ENCODE data around the gene BRPF1.

The BRPF1 gene

GRCh38 chr3:9703240-9703639 is 28.3 kb upstream of the BRPF1 start:
- H3K36me3 ChIP-seq (ENCODE audit: insufficient read depth, low read length) = peaks cover 26% of the 10 kb centered on the region
- peaks cover 11% of the 10 kb centered on the region for H3K4me1 ChIP-seq (ENCODE audit: insufficient read depth, low read length)
- H3K9ac ChIP-seq (ENCODE audit: low read length) = no peak overlapping the region
- no peak overlapping the region for H3K4me3 ChIP-seq (ENCODE audit: low read depth in 1 of 2, low read length in 2 of 2)
- no peak overlapping the region for H3K27ac ChIP-seq (ENCODE audit: low read depth, low read length)
- no peaks in the 10 kb centered on the region for H3K9me3 ChIP-seq (ENCODE audit: low read length)
- H3K27me3 ChIP-seq (ENCODE audit: control insufficient read depth in 1 of 2, insufficient read depth in 2 of 2, low read length in 2 of 2) = peaks cover 13 to 14% of the 10 kb centered on the region in 2 donors

- Histone ChIP-seq H3K4me3 (ENCODE audit: low read depth in 1 of 2, low read length in 2 of 2) (peak within 1 kb of the TSS in 1 of 2 donors; percentile 45), H3K9me3 (ENCODE audit: low read length) (no peaks in the 10 kb centered on the region), H3K36me3 (ENCODE audit: insufficient read depth, low read length) (peaks cover 23% of the 10 kb centered on the region), H3K9ac (ENCODE audit: low read length) (no peak within 1 kb of the TSS), H3K27me3 (ENCODE audit: control insufficient read depth in 1 of 2, insufficient read depth in 2 of 2, low read length in 2 of 2) (peaks cover 13 to 14% of the 10 kb centered on the region in 2 donors), H3K4me1 (ENCODE audit: insufficient read depth, low read length) (peaks cover 11% of the 10 kb centered on the region), H3K27ac (ENCODE audit: low read depth, low read length) (no peak within 1 kb of the TSS)
Observed at GRCh38 chr3:9703736-9704346, 27.7 kb upstream of the BRPF1 start, which contains the start of gene CPNE9. Gene CPNE9 (plus strand): TSS chr3:9703833. CDS start chr3:9703997, 164 bp downstream.

- peaks cover 17% of the 10 kb centered on the region for H3K36me3 ChIP-seq (ENCODE audit: insufficient read depth, low read length)
- H3K4me1 ChIP-seq (ENCODE audit: insufficient read depth, low read length) = peaks cover 11% of the 10 kb centered on the region
- H3K27me3 ChIP-seq (ENCODE audit: control insufficient read depth in 1 of 2, insufficient read depth in 2 of 2, low read length in 2 of 2) = peaks cover 13 to 14% of the 10 kb centered on the region in 2 donors
- no peaks in the 10 kb centered on the region for H3K9me3 ChIP-seq (ENCODE audit: low read length)
- no peak overlapping the region for H3K27ac ChIP-seq (ENCODE audit: low read depth, low read length)
- H3K4me3 ChIP-seq (ENCODE audit: low read depth in 1 of 2, low read length in 2 of 2) = peak overlapping the region in 1 of 2 donors; percentile 45
- H3K9ac ChIP-seq (ENCODE audit: low read length) = no peak overlapping the region
Observed at GRCh38 chr3:9704347-9705322, 26.9 kb upstream of the BRPF1 start.

- no peaks in the 10 kb centered on the region for H3K9me3 ChIP-seq (ENCODE audit: low read length)
Observed at GRCh38 chr3:9710174-9710739, 21.3 kb upstream of the BRPF1 start.

DNA sequence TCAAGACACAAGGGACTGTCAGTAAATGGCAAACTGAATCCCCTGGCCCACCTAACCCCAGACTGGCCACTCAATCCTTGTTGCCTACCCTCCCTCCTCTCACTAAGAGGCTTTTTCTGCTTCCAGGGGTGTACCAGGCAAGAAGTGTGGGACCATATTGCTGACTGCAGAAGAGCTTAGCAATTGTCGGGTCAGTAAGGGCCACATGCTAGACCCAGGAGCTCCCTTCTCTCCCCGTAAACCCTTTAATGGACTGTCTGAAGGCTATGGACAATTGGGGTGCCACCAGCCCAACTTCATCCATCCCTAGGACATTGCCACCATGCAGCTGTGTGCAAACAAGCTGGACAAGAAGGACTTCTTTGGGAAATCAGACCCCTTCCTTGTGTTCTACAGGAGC is 19.1 kb upstream of the BRPF1 start:
- H3K9me3 ChIP-seq (ENCODE audit: low read length) = no peaks in the 10 kb centered on the region
- H3K9ac ChIP-seq (ENCODE audit: low read length) = no peak overlapping the region
- no peak overlapping the region for H3K27ac ChIP-seq (ENCODE audit: low read depth, low read length)
- peaks cover 13% of the 10 kb centered on the region for H3K4me1 ChIP-seq (ENCODE audit: insufficient read depth, low read length)
- no peaks in the 10 kb centered on the region for H3K27me3 ChIP-seq (ENCODE audit: control insufficient read depth in 1 of 2, insufficient read depth in 2 of 2, low read length in 2 of 2)
- H3K4me3 ChIP-seq (ENCODE audit: low read depth in 1 of 2, low read length in 2 of 2) = no peak overlapping the region
- no peaks in the 10 kb centered on the region for H3K36me3 ChIP-seq (ENCODE audit: insufficient read depth, low read length)

More at GRCh38 chr3:9710174-9710739, 21.3 kb upstream of the BRPF1 start:
- Histone ChIP-seq H3K36me3 (ENCODE audit: insufficient read depth, low read length) (no peaks in the 10 kb centered on the region), H3K9ac (ENCODE audit: low read length) (no peak overlapping the region), H3K4me1 (ENCODE audit: insufficient read depth, low read length) (peaks cover 2% of the 10 kb centered on the region), H3K4me3 (ENCODE audit: low read depth in 1 of 2, low read length in 2 of 2) (no peak overlapping the region), H3K27ac (ENCODE audit: low read depth, low read length) (no peak overlapping the region), H3K27me3 (ENCODE audit: control insufficient read depth in 1 of 2, insufficient read depth in 2 of 2, low read length in 2 of 2) (no peaks in the 10 kb centered on the region)

- Histone ChIP-seq H3K9ac (ENCODE audit: low read length) (no peak overlapping the region), H3K27ac (ENCODE audit: low read depth, low read length) (no peak overlapping the region), H3K4me3 (ENCODE audit: low read depth in 1 of 2, low read length in 2 of 2) (no peak overlapping the region), H3K36me3 (ENCODE audit: insufficient read depth, low read length) (no peaks in the 10 kb centered on the region), H3K4me1 (ENCODE audit: insufficient read depth, low read length) (peaks cover 13% of the 10 kb centered on the region), H3K9me3 (ENCODE audit: low read length) (no peaks in the 10 kb centered on the region), H3K27me3 (ENCODE audit: control insufficient read depth in 1 of 2, insufficient read depth in 2 of 2, low read length in 2 of 2) (no peaks in the 10 kb centered on the region)
Observed at GRCh38 chr3:9713142-9713541, 18.4 kb upstream of the BRPF1 start.

- peaks cover 13% of the 10 kb centered on the region for H3K4me1 ChIP-seq (ENCODE audit: insufficient read depth, low read length)
- no peaks in the 10 kb centered on the region for H3K27me3 ChIP-seq (ENCODE audit: control insufficient read depth in 1 of 2, insufficient read depth in 2 of 2, low read length in 2 of 2)
- no peaks in the 10 kb centered on the region for H3K36me3 ChIP-seq (ENCODE audit: insufficient read depth, low read length)
- H3K4me3 ChIP-seq (ENCODE audit: low read depth in 1 of 2, low read length in 2 of 2) = no peak overlapping the region
- H3K9me3 ChIP-seq (ENCODE audit: low read length) = no peaks in the 10 kb centered on the region
- no peak overlapping the region for H3K9ac ChIP-seq (ENCODE audit: low read length)
- no peak overlapping the region for H3K27ac ChIP-seq (ENCODE audit: low read depth, low read length)
Observed at GRCh38 chr3:9715136-9715535, 16.4 kb upstream of the BRPF1 start.

GRCh38 chr3:9715764-9716437 is 15.6 kb upstream of the BRPF1 start:
- H3K27me3 ChIP-seq (ENCODE audit: control insufficient read depth in 1 of 2, insufficient read depth in 2 of 2, low read length in 2 of 2) = no peaks in the 10 kb centered on the region
- no peak overlapping the region for H3K27ac ChIP-seq (ENCODE audit: low read depth, low read length)
- peaks cover 13% of the 10 kb centered on the region for H3K4me1 ChIP-seq (ENCODE audit: insufficient read depth, low read length)
- no peaks in the 10 kb centered on the region for H3K36me3 ChIP-seq (ENCODE audit: insufficient read depth, low read length)
- H3K9ac ChIP-seq (ENCODE audit: low read length) = no peak overlapping the region
- no peak overlapping the region for H3K4me3 ChIP-seq (ENCODE audit: low read depth in 1 of 2, low read length in 2 of 2)
- H3K9me3 ChIP-seq (ENCODE audit: low read length) = no peaks in the 10 kb centered on the region

DNA sequence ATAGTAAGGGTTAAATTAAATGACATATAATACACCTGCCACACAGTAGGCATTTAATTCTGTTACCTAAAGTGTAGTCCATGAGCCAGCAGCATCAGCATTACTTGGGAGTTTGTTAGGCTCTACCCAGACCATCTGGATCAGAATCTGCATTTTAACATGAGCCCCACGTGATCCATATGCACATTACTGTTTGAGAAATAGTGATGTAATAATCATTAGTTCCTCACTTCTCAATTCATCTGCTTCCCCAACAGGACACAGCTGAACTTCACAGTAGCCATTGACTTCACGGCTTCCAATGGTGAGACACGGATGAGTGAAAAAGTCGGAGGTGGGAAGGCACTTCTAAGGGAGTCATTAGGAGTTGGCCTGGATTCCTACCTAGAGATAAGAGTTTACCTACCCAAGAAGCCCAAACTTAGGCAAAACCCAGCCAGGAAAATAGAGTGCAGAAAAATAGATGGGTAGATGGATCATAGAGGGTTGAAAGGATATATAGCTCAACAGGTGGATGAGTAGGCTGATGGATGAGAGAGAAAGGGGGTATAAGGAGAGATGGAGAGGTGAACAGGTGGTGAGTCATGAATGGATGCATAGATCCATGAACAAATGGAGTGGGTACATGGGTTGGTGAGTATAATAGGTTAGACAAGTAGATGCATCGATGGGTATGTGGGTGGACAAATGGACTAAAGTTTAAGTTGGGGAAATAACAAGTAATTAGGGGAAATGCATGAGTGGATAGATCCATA is 14.6 kb upstream of the BRPF1 start:
- Histone ChIP-seq H3K4me3 (ENCODE audit: low read depth in 1 of 2, low read length in 2 of 2) (no peak overlapping the region), H3K36me3 (ENCODE audit: insufficient read depth, low read length) (no peaks in the 10 kb centered on the region), H3K27me3 (ENCODE audit: control insufficient read depth in 1 of 2, insufficient read depth in 2 of 2, low read length in 2 of 2) (no peaks in the 10 kb centered on the region), H3K9me3 (ENCODE audit: low read length) (no peaks in the 10 kb centered on the region), H3K4me1 (ENCODE audit: insufficient read depth, low read length) (peaks cover 13% of the 10 kb centered on the region), H3K27ac (ENCODE audit: low read depth, low read length) (no peak overlapping the region), H3K9ac (ENCODE audit: low read length) (no peak overlapping the region)

- Histone ChIP-seq H3K27me3 (ENCODE audit: control insufficient read depth in 1 of 2, insufficient read depth in 2 of 2, low read length in 2 of 2) (no peaks in the 10 kb centered on the region), H3K9ac (ENCODE audit: low read length) (no peak overlapping the region), H3K36me3 (ENCODE audit: insufficient read depth, low read length) (no peaks in the 10 kb centered on the region), H3K9me3 (ENCODE audit: low read length) (no peaks in the 10 kb centered on the region), H3K4me3 (ENCODE audit: low read depth in 1 of 2, low read length in 2 of 2) (no peak overlapping the region), H3K4me1 (ENCODE audit: insufficient read depth, low read length) (peaks cover 13% of the 10 kb centered on the region), H3K27ac (ENCODE audit: low read depth, low read length) (no peak overlapping the region)
Observed at GRCh38 chr3:9717563-9717962, 14.0 kb upstream of the BRPF1 start.
